Heart right ventricle (tissue), 16 donors: ENCODE results near the gene SCRN1. TPM values are rescaled to one million over a fixed set of nuclear protein-coding genes. Genes with fewer than 3 reads are reported as not detected.

Source experiments
- ATAC-seq, 8 donors: fragments of 200-7000 bp; cut with Tn5 transposase; one replicate each; pipeline ENCODE4 v1.9.1; 2020; ENCODE audit warnings: mild to moderate bottlenecking in 8 of 8, moderate library complexity in 8 of 8, moderate number of reproducible peaks in 1 of 8
- DNase-seq, 2 donors: peaks; one replicate each; pipeline ENCODE4 v3.0.0-alpha.2; 2020
- H3K27ac ChIP-seq, 10 donors: fragments of 200-600 bp; sonication (generic) in 2 of 10; one replicate each; pipeline versions ENCODE4 v1.5.0 to v1.8.0; 2020 to 2022; ENCODE audit warnings: mild to moderate bottlenecking in 3 of 10
- H3K27me3 ChIP-seq, 7 donors: fragments of 200-600 bp; one replicate each; pipeline ENCODE4 v1.8.0; 2021 to 2022; ENCODE audit warnings: mild to moderate bottlenecking in 2 of 7
- H3K36me3 ChIP-seq, 9 donors: fragments of 200-600 bp; sonication (generic) in 1 of 9; one replicate each; pipeline versions ENCODE4 v1.5.0 to v1.8.0; 2020 to 2022; ENCODE audit warnings: mild to moderate bottlenecking in 2 of 9
- H3K4me1 ChIP-seq, 9 donors: fragments of 200-600 bp; sonication (generic) in 1 of 9; one replicate each; pipeline versions ENCODE4 v1.5.0 to v1.8.0; 2020 to 2022; ENCODE audit warnings: mild to moderate bottlenecking in 4 of 9
- H3K4me3 ChIP-seq, 10 donors: fragments of 200-600 bp; sonication (generic) in 2 of 10; one replicate each; pipeline versions ENCODE4 v1.5.0 to v1.8.0; 2020 to 2022; ENCODE audit warnings: mild to moderate bottlenecking in 7 of 10, moderate library complexity in 2 of 10
- H3K9me3 ChIP-seq, 11 donors: fragments of 200-600 bp in 10 of 11; sonication (generic) in 2 of 11; one replicate each; pipeline versions ENCODE4 v1.5.0 to v1.8.0; 2013 to 2022; ENCODE audit warnings: mild to moderate bottlenecking in 2 of 11, control low read depth in 1 of 11, moderate library complexity in 1 of 11
- WGBS, 2 donors: extraction: QIAGEN DNeasy Blood & Tissue Kit; methylation state at CpG; one replicate each; pipeline ENCODE4 v1.1.7; 2013; ENCODE audit warnings: inconsistent platforms in 1 of 2; 5-methylcytosine and 5-hydroxymethylcytosine counted together
- intact Hi-C, 10 donors: fragments of 100-400 bp; cut with DNase I; formaldehyde crosslinking; loops; one replicate each; pipeline versions ENCODE4 v1.11.1 to v1.14.2; 2022
- long read RNA-seq, 3 donors: library from polyadenylated mRNA; unstranded; transcript quantifications; one replicate each; pipeline ENCODE4 v2.0.0, GENCODE V29; 2020 to 2021
- polyA plus RNA-seq, 2 donors: library from polyadenylated mRNA; stranded (reverse); fragments of 200-250 nt; gene quantifications; one replicate each; pipeline ENCODE4 v1.2.3, GENCODE V29; 2013
- total RNA-seq, 10 donors: library from RNA; stranded (reverse); fragmentation: NEBNext Ultra II Directional in 3 of 10; extraction: Animal tissue kit (Norgen Biotek cat#: 25700) in 3 of 10; gene quantifications; one replicate each; pipeline versions ENCODE4 v1.2.1 to v1.2.4, GENCODE V29; 2021 to 2023
- TF ChIP-seq, protein P1 (sequence below), 9 donors: fragments of 200-600 bp; sonication (generic) in 2 of 9; IDR thresholded peaks; one replicate each; pipeline versions ENCODE4 v1.5.0 to v1.8.0; 2021 to 2022; ENCODE audit warnings: antibody characterized with exemption in 9 of 9, mild to moderate bottlenecking in 5 of 9, moderate library complexity in 1 of 9
- donor health status: Arrhythmogenic right ventricular cardiomyopathy.
- donor health status: ischemic (EF 13 %, LVEDD 7.1; RV severe dilation, severe dysfunction).
- donor health status: healthy with polysubstance abuse.
- donor health status: DM: no; HTN: yes; CAD: no.
- donor health status: DM: no; HTN: no; CAD: no.
- donor health status: ischemic (EF 25% LVEDD 6.9; RV normal size, moderate dysfunction).
- donor health status: ischemic (EF 25% LVEDD 5.7; RV mildly dilated, moderate dysfunction).
- donor health status: healthy.
- donor health status: DM: yes; HTN: yes; CAD: no.
- donor health status: Ischemic cardiomyopathy.
- donor health status: ischemic (EF 35%, LVEDD 5.7; RV mildly dilated, moderate dysfunction).
- donor health status: nonischemic (EF 11% LVEDD 7.7; RV severe dilation, severe dysfunction).
- donor health status: DM: yes; HTN: yes; CAD: no.
- donor health status: PGD.
- donor health status: ischemic (EF 29% LVEDD 5.4; RV normal size, mild dysfunction).
- donor health status: nonischemic (EF 23%, LVEDD 6.1; RV moderate dilation, normal function).

The SCRN1 gene, protein sequence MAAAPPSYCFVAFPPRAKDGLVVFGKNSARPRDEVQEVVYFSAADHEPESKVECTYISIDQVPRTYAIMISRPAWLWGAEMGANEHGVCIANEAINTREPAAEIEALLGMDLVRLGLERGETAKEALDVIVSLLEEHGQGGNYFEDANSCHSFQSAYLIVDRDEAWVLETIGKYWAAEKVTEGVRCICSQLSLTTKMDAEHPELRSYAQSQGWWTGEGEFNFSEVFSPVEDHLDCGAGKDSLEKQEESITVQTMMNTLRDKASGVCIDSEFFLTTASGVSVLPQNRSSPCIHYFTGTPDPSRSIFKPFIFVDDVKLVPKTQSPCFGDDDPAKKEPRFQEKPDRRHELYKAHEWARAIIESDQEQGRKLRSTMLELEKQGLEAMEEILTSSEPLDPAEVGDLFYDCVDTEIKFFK
- total RNA-seq (10 to 100 TPM in 8 of 10 donors, 1 to 10 TPM in 2; 8.3 to 36.8 (median 23.9) TPM), polyA plus RNA-seq (1 to 10 TPM; 3.1 to 4.2 TPM)
- long read RNA-seq, donor 1, full-length matches to known transcripts = 35 of 50 reads
- long read RNA-seq, donor 1, partial matches to known transcripts = 1 of 50 reads
- long read RNA-seq, donor 1, other reads (novel, unspliced or antisense) = 14 of 50 reads
- long read RNA-seq, donor 2, full-length matches to known transcripts = 14 of 20 reads
- long read RNA-seq, donor 2, partial matches to known transcripts = 0 of 20 reads
- long read RNA-seq, donor 2, other reads (novel, unspliced or antisense) = 6 of 20 reads
- long read RNA-seq, donor 3, full-length matches to known transcripts = 12 of 31 reads
- long read RNA-seq, donor 3, partial matches to known transcripts = 0 of 31 reads
- long read RNA-seq, donor 3, other reads (novel, unspliced or antisense) = 19 of 31 reads

DNA sequence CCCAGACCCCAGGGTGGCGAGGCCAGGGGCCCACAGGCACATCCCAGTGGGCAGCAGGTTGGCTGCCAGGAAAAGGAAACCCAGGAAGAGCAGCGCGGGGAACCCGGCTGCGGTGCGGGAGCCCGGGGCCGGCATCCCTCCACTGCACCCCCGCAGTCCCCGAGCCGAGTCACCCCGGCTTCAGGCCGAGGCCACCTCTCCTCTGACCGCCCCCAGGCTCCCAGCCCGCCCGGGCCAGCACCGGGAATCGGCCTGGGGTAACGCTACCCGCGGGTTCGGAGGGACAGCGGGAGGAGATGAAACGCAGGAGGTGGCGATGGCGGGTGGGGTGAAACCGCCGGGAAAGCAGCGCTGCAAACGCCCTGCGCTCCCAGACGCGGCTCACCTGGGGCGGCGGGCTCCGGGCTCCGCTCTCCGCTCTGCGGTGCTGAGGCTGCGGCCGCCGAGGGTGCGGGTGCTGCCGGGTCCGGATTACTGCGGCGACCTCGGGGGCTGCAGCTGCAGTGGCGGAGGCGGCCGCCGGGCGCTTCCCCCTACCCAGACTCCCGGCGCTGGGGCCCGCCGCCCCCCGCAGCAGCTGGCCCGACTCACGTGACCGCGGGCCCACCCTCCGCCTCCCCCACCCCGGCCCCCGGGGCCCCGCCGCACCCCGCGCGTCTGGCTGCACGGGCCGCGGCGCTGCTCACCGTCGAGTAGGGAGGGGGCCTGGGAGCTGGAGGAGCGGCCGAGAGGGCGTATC, at the start of gene SCRN1:
SCRN1 (minus strand) TSS at position 545 of the 739 bp plus-strand sequence. CDS start 20,734 bp downstream, outside the sequence.
- H3K27me3 ChIP-seq = peaks cover 0 to 32% (median 0%) of the 10 kb centered on the region in 7 donors
- H3K27ac ChIP-seq = peak within 1 kb of the TSS; percentile 14 to 89 (median 82)
- peak; percentile 59 to 77 (median 67) for ATAC-seq
- WGBS, 2 donors = 0 to 1% methylated on average over 34 to 79 of the region's 79 CpGs
- peaks cover 0 to 24% (median 5%) of the 10 kb centered on the region in 9 donors for H3K4me1 ChIP-seq
- peaks cover 0 to 23% (median 14%) of the 10 kb centered on the region in 11 donors for H3K9me3 ChIP-seq
- TF ChIP-seq, protein P1, sequence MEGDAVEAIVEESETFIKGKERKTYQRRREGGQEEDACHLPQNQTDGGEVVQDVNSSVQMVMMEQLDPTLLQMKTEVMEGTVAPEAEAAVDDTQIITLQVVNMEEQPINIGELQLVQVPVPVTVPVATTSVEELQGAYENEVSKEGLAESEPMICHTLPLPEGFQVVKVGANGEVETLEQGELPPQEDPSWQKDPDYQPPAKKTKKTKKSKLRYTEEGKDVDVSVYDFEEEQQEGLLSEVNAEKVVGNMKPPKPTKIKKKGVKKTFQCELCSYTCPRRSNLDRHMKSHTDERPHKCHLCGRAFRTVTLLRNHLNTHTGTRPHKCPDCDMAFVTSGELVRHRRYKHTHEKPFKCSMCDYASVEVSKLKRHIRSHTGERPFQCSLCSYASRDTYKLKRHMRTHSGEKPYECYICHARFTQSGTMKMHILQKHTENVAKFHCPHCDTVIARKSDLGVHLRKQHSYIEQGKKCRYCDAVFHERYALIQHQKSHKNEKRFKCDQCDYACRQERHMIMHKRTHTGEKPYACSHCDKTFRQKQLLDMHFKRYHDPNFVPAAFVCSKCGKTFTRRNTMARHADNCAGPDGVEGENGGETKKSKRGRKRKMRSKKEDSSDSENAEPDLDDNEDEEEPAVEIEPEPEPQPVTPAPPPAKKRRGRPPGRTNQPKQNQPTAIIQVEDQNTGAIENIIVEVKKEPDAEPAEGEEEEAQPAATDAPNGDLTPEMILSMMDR (IDR thresholded peaks at IDR 0.05) = no peak
- peak; percentile 13 to 42 for DNase-seq
- H3K36me3 ChIP-seq = no peaks in the 10 kb centered on the region
- H3K4me3 ChIP-seq = peak within 1 kb of the TSS; percentile 74 to 94 (median 86)
- intact Hi-C loops = no loop called here

DNA sequence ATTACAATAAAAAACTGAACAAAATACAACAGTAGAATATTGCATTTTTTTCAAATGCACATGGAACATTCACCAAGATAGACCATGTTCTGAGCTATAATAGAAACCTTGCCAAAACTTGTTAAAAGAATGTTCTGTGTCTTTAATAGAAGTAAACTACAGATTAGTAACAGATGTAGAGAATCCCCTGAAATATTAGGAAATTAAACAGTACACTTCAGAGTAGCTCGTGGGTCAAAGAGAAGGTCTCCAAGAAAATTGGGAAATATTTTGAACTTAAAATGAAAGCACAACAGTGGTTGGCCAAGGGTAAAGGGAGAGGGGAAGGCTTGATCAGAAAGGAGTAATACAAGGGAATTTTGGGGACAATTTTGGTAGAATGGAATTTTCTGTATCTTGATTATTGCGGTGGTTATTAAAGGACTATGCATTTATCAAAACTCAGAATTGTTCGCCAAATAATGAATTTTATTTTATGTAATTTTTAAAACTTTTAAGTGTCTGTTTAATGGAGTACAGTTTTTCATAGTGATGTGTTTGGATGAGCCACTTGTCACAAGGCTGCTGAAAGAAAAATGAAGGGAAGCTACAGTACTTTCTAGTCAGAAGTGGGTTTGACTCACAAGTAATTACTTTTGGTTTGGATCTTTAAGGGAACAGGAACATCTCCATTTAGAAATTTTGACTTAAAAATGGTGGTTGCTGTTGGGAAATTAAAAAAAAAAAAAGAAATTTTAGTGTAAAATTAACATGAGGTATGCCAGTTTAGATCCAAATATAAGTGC, 48.8 kb upstream of the SCRN1 start:
- H3K36me3 ChIP-seq = no peaks in the 10 kb centered on the region
- peaks cover 0 to 15% (median 0%) of the 10 kb centered on the region in 9 donors for H3K4me1 ChIP-seq
- H3K27me3 ChIP-seq = no peaks in the 10 kb centered on the region
- ATAC-seq (peak in 6 of 8 donors; percentile 30 to 73 (median 52)), DNase-seq (no peak)
- no peak overlapping the region for H3K27ac ChIP-seq
- H3K9me3 ChIP-seq = no peaks in the 10 kb centered on the region
- TF ChIP-seq, protein P1 (IDR thresholded peaks at IDR 0.05) = no peak
- WGBS, 2 donors = 85 to 88% methylated on average over 3 of the region's 3 CpGs
- intact Hi-C loops = no loop called here
- H3K4me3 ChIP-seq = no peak overlapping the region

DNA sequence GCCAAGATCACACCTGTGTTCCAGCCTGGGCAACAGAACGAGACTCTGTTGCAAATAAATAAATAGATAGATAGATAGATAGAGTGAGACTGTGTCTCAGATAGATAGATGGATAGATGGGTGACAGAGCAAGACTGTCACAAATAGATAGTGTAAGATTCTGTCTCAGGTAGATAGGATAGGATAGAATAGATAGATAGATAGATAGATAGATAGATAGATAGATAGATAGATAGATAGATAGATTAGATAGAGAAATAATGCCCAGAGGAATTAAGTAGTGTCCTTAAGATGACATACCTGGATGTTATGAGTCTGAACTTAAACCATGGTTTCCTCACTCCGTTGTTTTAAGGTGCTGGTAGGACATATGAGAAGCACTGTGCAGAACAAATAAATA, 46.6 kb upstream of the SCRN1 start:
- ATAC-seq (no peak), DNase-seq (no peak)
- WGBS, 2 donors = 96 to 97% methylated on average over 2 of the region's 2 CpGs
- Histone ChIP-seq H3K4me3 (no peak overlapping the region), H3K27ac (no peak overlapping the region), H3K27me3 (no peaks in the 10 kb centered on the region), H3K4me1 (peaks cover 0 to 26% (median 12%) of the 10 kb centered on the region in 9 donors), H3K36me3 (no peaks in the 10 kb centered on the region), H3K9me3 (no peaks in the 10 kb centered on the region)
- TF ChIP-seq, protein P1 (IDR thresholded peaks at IDR 0.05) = no peak
- intact Hi-C loops = no loop called here
